8988T (cell line): ENCODE results near the gene TTBK2.

Experiments used
- DNase-seq: peaks from one replicate; pipeline ENCODE4 v3.0.0; 2011

Gene TTBK2

DNA sequence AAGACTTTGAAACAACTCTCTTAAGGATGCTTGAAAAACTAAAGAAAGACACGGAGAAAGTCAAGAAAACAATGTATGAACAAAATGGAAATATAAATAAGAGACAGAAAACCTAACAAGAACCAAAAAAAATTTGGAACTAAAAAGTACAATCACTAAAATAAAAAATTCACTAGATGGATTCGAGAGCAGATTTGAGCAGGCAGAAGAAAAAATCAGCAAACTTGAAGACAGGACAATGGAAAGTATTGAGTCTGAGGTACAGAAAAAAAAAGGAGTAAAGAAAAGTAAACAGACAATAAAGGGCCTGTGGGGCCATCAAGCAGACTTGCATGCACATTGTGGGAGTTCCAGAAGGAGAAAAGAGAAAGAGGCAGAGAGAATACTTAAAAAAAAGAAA, 170.3 kb downstream of the TTBK2 start:
- DNase-seq: no peak

- no peak for DNase-seq
Measured at GRCh38 chr15:42749266-42749665, 171.3 kb downstream of the TTBK2 start.

DNA sequence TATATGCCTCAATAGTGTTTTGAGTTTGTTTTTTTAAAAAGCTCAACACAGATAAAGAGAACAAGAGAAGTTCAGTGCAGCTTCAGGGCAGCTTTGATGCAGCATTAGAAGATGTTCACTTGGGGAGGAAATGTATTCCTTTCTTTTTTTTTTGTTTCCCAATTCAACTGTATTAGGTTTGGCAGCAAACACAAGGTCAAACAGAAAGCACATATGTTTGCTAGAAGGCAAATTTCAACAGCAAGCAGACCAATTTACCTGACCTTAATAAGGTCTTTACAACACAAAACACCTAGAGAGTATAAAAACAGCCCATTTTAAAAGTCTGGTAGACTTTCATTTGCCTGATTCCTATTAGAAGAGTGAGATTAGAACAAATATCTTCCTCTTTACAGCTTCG, 176.4 kb downstream of the TTBK2 start:
- DNase-seq: no peak

- DNase-seq: no peak
Measured at GRCh38 chr15:42742149-42742548, 178.4 kb downstream of the TTBK2 start.

GRCh38 chr15:42741710-42742109, 178.9 kb downstream of the TTBK2 start:
- DNase-seq: no peak

- DNase-seq: no peak
Measured at GRCh38 chr15:42737529-42738328, 182.8 kb downstream of the TTBK2 start.

DNA sequence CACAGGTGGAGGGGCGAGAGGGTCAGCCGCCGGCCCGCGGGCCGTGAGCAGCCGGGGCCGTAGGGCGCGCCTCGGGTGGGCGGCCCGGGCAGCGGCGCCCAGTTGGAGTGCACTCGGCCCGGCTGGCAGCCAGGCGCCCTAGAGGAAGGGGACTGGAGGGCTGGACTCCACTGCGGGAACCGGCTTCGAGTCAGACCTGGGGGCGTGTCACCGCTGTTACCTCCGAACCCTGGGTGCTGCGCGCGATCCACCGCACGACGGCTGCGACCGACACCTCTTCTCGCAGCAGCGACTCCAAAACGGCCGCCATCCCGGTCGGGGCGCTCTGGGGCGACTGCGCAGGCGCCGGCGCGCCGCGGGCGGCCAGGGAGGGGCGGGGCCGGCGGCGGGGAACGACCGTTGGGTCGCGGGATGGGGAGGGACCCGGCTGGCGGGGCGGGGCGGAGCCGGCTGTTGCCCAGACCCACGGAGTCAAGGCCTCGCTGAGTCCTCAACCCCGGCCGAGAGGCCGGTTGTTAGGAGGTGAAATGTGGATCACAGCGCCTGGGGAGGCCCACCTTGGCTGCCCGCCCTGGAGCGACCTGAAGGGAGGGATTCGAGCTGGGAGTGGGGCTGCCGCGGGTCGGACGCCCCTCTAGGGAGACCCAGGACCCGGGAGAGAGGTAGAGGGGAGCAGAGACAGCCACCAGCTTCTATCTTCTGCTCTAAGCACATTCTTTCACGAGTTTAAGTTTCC, 183.6 kb downstream of the TTBK2 start, which contains the start of gene CDAN1:
Gene CDAN1 (minus strand): TSS at position 336 of the 736 bp plus-strand sequence. CDS start 26 bp downstream, at position 310.
- peak; percentile 96 for DNase-seq

DNA sequence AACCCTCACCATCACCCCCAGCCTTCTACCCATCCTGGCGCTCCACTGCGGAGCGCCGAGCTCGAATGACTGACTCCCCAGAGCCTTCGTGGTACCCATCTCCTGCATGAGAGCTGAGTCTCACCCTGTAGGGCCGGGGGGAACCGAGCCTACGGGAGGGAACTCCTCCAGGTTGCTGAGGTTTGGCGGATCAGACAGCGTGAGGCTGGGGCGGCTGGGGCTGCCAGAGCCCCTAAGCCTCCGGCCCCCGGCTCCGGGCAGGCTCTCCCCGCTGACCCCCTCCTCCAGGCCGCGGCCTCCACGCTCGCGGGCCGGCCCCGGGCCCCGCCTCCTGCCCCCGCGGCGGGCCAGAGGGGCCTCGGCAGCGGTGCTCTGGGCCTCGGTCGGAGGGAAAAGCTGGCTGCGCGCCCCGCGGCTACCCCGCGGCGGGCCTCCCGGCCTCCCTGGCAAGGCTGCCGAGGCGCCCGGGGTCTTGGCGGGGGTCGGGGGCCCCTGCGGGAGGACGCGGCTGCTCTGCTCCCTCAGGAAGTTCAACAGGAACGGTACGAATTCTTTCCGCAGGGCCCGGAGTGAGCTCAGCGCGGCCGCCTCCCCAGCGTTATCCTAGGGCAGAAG, 184.3 kb downstream of the TTBK2 start:
- DNase-seq: no peak

- DNase-seq: no peak
Measured at GRCh38 chr15:42735382-42736165, 185.0 kb downstream of the TTBK2 start.

- no peak for DNase-seq
Measured at GRCh38 chr15:42734076-42734672, 186.4 kb downstream of the TTBK2 start.

DNA sequence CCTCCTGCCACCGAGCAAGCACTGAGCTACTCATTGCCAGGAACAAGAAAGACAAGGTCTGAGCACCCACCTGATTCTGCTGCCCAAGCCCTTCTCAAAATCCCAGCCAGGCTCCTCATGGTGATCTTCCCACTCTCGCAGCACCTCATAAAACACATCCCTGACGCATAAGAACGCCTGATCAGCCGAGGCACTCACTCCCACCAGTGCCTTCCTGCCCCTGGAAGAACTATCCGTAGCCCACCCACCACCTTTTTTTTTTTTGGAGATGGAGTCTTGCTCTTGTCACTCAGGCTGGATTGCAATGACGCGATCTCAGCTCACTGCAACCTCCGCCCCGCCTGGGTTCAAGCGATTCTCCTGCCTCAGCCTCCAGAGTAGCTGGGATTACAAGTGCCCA, 187.6 kb downstream of the TTBK2 start:
- no peak for DNase-seq

DNA sequence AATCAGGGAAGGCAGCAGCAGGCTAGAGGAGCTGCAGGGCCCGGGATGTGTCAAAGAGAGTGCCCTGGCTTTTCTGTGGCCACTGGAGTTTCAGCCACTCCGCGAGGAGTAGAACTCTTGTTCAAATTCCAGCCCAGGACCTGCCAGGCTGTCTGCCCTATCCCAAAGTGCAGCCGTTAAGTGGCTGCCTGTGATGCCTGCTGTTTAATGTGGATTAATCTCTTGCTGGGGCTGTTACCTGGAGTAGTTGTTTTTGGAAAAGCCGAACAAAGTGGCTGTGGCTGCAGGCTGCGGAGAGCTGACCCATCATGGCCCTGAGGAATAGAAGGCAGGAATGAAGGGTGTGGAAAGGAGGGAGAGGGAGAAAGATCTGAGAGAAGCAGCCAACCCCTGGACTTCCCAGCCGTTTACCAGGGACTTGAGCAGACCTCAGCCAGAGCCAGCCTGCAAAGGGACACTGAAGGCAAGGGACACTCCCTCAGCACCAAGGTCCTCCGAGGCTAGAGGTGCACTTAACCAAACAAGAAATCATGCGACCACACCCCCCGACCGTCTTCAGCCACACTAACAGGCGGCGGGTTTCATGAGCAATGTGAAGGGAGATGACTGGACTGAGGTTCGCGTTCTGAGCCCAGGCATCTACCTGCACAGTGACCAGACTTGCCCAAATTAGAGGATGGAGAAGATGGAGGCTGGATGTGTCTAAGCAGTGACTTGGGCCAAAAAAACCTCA, 188.3 kb downstream of the TTBK2 start:
- DNase-seq: no peak

DNA sequence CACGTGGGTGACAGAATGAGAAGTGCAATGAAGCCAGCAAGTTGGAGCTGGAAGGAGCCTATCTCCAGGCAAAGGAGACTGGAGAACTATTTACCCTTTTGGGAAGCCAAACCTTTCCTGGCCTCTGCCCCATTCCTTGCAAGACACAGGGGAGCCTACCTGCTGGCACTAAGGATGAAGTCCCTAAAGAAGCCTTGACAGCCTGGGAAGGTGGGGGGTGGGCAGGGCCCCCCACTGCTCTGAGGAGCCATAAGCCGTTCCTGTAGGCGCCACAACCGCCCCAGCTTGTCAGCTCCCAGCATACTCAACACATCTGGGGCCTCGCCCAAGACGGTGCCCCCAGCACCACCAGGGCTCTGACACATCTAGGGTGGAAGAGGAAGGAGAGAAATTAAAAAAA, 189.1 kb downstream of the TTBK2 start:
- no peak for DNase-seq

- no peak for DNase-seq
Measured at GRCh38 chr15:42730536-42730935, 190.0 kb downstream of the TTBK2 start.

GRCh38 chr15:42730135-42730534, 190.4 kb downstream of the TTBK2 start:
- DNase-seq: no peak

GRCh38 chr15:42729409-42729808, 191.2 kb downstream of the TTBK2 start:
- no peak for DNase-seq

- DNase-seq: no peak
Measured at GRCh38 chr15:42728972-42729371, 191.6 kb downstream of the TTBK2 start.

- no peak for DNase-seq
Measured at GRCh38 chr15:42728560-42728959, 192.0 kb downstream of the TTBK2 start.

- DNase-seq: no peak
Measured at GRCh38 chr15:42727750-42728381, 192.7 kb downstream of the TTBK2 start.

- DNase-seq: no peak
Measured at GRCh38 chr15:42726114-42726513, 194.5 kb downstream of the TTBK2 start.

GRCh38 chr15:42725331-42725903, 195.2 kb downstream of the TTBK2 start:
- no peak for DNase-seq
